ENCODE data around the gene SDHD. TPM values are rescaled to one million over a fixed set of nuclear protein-coding genes. Genes with fewer than 3 reads are reported as not detected.

Gene SDHD
- total RNA-seq (2011; cell fraction: chromatin; rRNA removed; ENCODE audit: low replicate concordance): 36.9 and 54.3 TPM in 2 replicates
- 66.0 and 67.4 TPM in 2 replicates for total RNA-seq (2011; cell fraction: nucleolus; rRNA removed)
- total RNA-seq (2011; cell fraction: nucleoplasm; rRNA removed): 67.2 and 80.8 TPM in 2 replicates
- total RNA-seq (2014; rRNA removed): 117 and 150 TPM in 2 replicates
- 239 and 242 TPM in 2 replicates for total RNA-seq (2014; rRNA removed; fragmentation: Illumina TruSeq; extraction: Trizol)
- total RNA-seq (2015; rRNA removed; fragmentation: Illumina TruSeq; extraction: Trizol): 156 and 174 TPM in 2 replicates
- 176 and 197 TPM in 2 replicates for total RNA-seq (2021)
- 276 and 303 TPM in 2 replicates for polyA plus RNA-seq (2011; rRNA removed)
- polyA plus RNA-seq (2011; cell fraction: cytosol; rRNA removed): 544 and 575 TPM in 2 replicates
- 122 and 139 TPM in 2 replicates for polyA plus RNA-seq (2011; cell fraction: nucleus; rRNA removed)
- polyA plus RNA-seq (2012): 150 and 211 TPM in 2 replicates
- 201 and 215 TPM in 2 replicates for polyA plus RNA-seq (2014; fragmentation: Illumina TruSeq; extraction: Trizol)
- polyA plus RNA-seq (2014; fragmentation: Nextera tagmentation; extraction: Ambion mirVana): 1,000 to 10,000 TPM; 1,105 to 1,225 TPM
- 215 and 243 TPM in 2 replicates for polyA plus RNA-seq (2014; rRNA removed)
- 281 and 364 TPM in 2 replicates for polyA minus RNA-seq (2011; rRNA and poly(A)+ RNA removed)
- polyA minus RNA-seq (2011; cell fraction: cytosol; rRNA and poly(A)+ RNA removed): 120 and 142 TPM in 2 replicates
- polyA minus RNA-seq (2011; cell fraction: nucleus; rRNA and poly(A)+ RNA removed): 27.1 and 46.9 TPM in 2 replicates
- percentile 91 among the genes with signal in this experiment for Bru-seq, nascent RNA
- percentile 97 among the genes with signal in this experiment for BruChase-seq, experiment 1, labeled RNA remaining after a 2-hour chase
- BruChase-seq, experiment 2, labeled RNA remaining after a 6-hour chase: percentile 98 among the genes with signal in this experiment
- long read RNA-seq, experiment 1, transcript SDHD-201 (4 exons, 1,439 nt): major isoform, 605 of 679 reads
- long read RNA-seq, experiment 1, partial matches to known transcripts: 54 of 679 reads
- long read RNA-seq, experiment 1, other reads (novel, unspliced or antisense): 11 of 679 reads
- long read RNA-seq, experiment 2, transcript SDHD-206 (4 exons, 754 nt): major isoform, 10 of 164 reads
- long read RNA-seq, experiment 2, partial matches to known transcripts: 60 of 164 reads
- long read RNA-seq, experiment 2, other reads (novel, unspliced or antisense): 94 of 164 reads
- long read RNA-seq, experiment 3, transcript SDHD-201 (4 exons, 1,439 nt): major isoform, 371 of 398 reads
- long read RNA-seq, experiment 3, partial matches to known transcripts: 11 of 398 reads
- long read RNA-seq, experiment 3, other reads (novel, unspliced or antisense): 12 of 398 reads

DNA sequence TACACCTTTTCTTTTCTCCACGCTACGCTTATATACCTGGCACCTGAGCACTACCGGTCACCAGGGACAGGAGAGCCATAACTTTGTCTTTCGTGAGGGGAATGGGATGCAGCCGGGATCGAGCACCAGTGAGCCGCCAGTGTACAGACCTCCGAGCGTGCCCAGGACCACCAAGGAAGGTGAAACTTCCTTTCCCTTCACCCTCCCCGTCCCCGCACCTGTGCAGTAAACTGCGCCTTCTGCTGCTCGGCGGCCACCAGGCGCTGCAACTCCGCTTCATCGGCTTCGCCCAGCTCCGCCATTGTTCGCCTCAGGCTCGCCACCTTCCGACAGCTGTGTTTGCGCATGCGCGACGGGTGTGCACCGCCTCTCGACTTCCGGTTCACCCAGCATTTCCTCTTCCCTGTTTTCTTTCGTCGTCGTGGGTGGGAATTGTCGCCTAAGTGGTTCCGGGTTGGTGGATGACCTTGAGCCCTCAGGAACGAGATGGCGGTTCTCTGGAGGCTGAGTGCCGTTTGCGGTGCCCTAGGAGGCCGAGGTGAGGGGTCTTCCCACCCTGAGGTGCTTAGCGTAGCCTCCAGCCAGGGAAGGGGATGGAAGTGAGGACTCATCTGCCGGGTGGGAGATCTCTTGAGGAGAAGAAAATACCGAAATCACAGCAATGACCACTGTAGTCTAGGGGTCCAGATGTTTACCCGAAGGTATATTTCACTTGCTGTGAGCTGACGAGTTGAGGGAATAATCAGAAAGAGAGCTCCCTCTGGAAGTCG, at the start of gene SDHD, which contains the start of gene TIMM8B:
SDHD (plus strand) TSS at position 452 of the 770 bp plus-strand sequence; CDS start at position 487, 35 bp downstream.
TIMM8B (minus strand) TSS at position 335 of the 770 bp plus-strand sequence; CDS start at position 302, 33 bp downstream.
- DNase-seq (ENCODE audit: extremely low read depth in 1 of 4, low spot score in 3 of 4): peak; percentile 93 to 98 (median 94)
- ATAC-seq: peak; percentile 94
- POLR2A ChIA-PET: interaction anchor here (0.6 to 1.7 kb wide), 5 partner anchors 10 to 194 kb away, joined by 3 to 9 read pairs (median 4); no protein-coding TSS in a partner anchor
- no TSS peak for BruUV-seq (replicated peaks)
- peak within 1 kb of the TSS; percentile 100 for H3K4me2 ChIP-seq (ENCODE audit: insufficient read depth, low read length)
- no peaks in the 10 kb centered on the region for H4K20me1 ChIP-seq (replicated peaks; ENCODE audit: control insufficient read depth, insufficient read depth, low read length)
- peaks cover 0 to 19% of the 10 kb centered on the region in 2 experiments; a peak in 3 of 5 replicates for H3K4me1 ChIP-seq (replicated peaks in 1 of 2; ENCODE audit: control insufficient read depth in 2 of 2, insufficient read depth in 2 of 2, low read length in 2 of 2)
- H3K4me3 ChIP-seq: peak within 1 kb of the TSS; percentile 84
- peak within 1 kb of the TSS; percentile 93 to 98 for H3K9ac ChIP-seq (ENCODE audit: insufficient read depth in 1 of 2, low read depth in 2 of 2, low read length in 2 of 2)
- H3K36me3 ChIP-seq (ENCODE audit: control insufficient read depth, insufficient read depth, low read length): peaks cover 89% of the 10 kb centered on the region
- CTCF ChIA-PET (ENCODE audit: low intra/inter-chr PET ratio): interaction anchor here (0.6 kb wide), 1 partner anchor 194 kb away, joined by 3 read pairs; no protein-coding TSS in a partner anchor
- 0 out of 2 replicates have a peak, but pooled peaks cover 3% of the 10 kb centered on the region for H3K9me3 ChIP-seq (replicated peaks; ENCODE audit: control insufficient read depth, insufficient read depth, low read depth, low read length)
- peak within 1 kb of the TSS; percentile 84 for H3K27ac ChIP-seq (ENCODE audit: extremely low read depth, low read depth, low read length)
- in situ Hi-C loops (cut with MboI): no loop called here
- peaks cover 77% of the 10 kb centered on the region for H3K79me2 ChIP-seq (ENCODE audit: control insufficient read depth, insufficient read depth, low read length)
- FAIRE-seq: peak; percentile 98
- H3K9me1 ChIP-seq (ENCODE audit: control insufficient read depth, insufficient read depth, low read length): no peaks in the 10 kb centered on the region
- intact Hi-C loops (cut with micrococcal nuclease): loop anchor here (5.0 kb wide), 2 partner anchors 154 to 209 kb away; partner anchors contain the start of genes CFAP68 and FDXACB1
- no peaks in the 10 kb centered on the region for H3K27me3 ChIP-seq (ENCODE audit: control insufficient read depth in 2 of 2, insufficient read depth in 2 of 2, low read length in 2 of 2)
- H2AFZ ChIP-seq (ENCODE audit: low read depth, low read length): peak within 1 kb of the TSS; percentile 95
- under 1% methylated on average over 40 of the region's 45 CpGs for WGBS (ENCODE audit: insufficient coverage, low coverage, missing lambda C conversion rate)
- TF ChIP-seq, protein P1, sequence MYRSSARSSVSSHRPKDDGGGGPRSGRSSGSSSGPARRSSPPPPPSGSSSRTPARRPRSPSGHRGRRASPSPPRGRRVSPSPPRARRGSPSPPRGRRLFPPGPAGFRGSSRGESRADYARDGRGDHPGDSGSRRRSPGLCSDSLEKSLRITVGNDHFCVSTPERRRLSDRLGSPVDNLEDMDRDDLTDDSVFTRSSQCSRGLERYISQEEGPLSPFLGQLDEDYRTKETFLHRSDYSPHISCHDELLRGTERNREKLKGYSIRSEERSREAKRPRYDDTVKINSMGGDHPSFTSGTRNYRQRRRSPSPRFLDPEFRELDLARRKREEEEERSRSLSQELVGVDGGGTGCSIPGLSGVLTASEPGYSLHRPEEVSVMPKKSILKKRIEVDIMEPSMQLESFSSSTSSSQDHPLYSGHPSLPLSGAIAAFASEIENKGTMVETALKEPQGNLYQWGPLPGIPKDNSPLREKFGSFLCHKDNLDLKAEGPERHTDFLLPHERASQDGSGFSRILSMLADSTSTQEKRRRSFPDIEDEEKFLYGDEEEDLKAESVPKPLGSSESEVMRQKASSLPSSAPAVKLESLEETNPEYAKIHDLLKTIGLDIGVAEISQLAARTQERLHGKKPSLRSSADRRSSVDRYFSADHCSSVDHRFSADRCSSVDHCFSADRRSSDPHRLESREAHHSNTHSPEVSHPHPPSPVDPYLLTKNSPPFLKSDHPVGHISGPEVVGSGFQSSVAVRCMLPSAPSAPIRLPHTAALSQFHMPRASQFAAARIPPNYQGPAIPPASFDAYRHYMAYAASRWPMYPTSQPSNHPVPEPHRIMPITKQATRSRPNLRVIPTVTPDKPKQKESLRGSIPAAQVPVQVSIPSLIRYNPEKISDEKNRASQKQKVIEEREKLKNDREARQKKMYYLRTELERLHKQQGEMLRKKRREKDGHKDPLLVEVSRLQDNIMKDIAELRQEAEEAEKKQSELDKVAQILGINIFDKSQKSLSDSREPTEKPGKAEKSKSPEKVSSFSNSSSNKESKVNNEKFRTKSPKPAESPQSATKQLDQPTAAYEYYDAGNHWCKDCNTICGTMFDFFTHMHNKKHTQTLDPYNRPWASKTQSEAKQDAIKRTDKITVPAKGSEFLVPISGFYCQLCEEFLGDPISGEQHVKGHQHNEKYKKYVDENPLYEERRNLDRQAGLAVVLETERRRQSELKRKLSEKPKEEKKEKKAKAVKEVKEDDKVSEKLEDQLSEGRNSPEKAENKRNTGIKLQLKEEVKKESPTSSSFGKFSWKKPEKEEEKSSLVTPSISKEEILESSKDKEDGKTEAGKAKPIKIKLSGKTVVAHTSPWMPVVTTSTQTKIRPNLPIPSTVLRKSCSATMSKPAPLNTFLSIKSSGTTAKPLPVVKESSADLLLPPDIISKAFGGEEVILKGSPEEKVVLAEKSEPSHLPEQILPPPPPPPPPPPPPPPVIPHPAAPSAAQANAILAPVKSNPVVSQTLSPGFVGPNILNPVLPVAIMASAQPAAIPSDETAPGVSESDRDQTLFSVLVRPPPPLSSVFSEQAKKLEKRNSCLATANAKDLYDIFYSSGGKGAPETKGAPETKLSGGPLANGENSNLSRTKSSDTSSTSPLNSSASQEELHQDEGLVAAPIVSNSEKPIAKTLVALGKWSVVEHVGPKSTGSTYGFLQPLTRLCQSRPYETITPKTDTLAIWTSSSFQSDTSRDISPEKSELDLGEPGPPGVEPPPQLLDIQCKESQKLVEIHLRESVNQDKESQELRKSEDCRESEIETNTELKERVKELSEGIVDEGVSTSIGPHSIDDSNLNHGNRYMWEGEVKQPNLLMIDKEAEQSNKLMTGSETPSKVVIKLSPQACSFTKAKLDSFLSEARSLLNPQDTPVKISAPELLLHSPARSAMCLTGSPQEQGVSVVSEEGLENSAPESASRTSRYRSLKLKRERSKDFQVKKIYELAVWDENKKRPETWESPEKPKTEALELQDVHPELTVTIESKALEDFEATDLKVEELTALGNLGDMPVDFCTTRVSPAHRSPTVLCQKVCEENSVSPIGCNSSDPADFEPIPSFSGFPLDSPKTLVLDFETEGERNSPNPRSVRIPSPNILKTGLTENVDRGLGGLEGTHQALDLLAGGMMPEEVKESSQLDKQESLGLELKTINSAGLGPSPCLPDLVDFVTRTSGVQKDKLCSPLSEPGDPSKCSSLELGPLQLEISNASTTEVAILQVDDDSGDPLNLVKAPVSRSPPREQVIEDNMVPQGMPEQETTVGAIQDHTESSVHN (IDR thresholded peaks at IDR 0.05; ENCODE audit: borderline replicate concordance in 1 of 2, low read depth in 1 of 2): no peak
- TF ChIP-seq CHD2 (IDR thresholded peaks at IDR 0.05; ENCODE audit: low read depth, low read length) (peak; percentile 4; the same call in 1 of the 2 replicates), PML (IDR thresholded peaks at IDR 0.05; ENCODE audit: low read length) (peak; percentile 73), NFE2L1 (tag; IDR thresholded peaks at IDR 0.05; ENCODE audit: borderline replicate concordance, low read depth) (no peak), NFYB (IDR thresholded peaks at IDR 0.05; ENCODE audit: extremely low read depth, insufficient read length) (no peak)

All from K562 (cell line).